Motor neuron (in vitro differentiated cells): ENCODE results near the gene VIPAS39. TPM values are rescaled to one million over a fixed set of nuclear protein-coding genes. Genes with fewer than 3 reads are reported as not detected.
A peak's percentile ranks its signal among the peaks of the same experiment; 100 is the strongest.
"Not testable (repeated sequence)": the region's sequence is repeated elsewhere in the genome, so short reads cannot be mapped to it uniquely, and the experiment has no call there.

Experiments
- ATAC-seq, 8 experiments: fragments of 200-7000 bp; cut with Tn5 transposase; replicated peaks in 6 of 8; 2 replicates each; pipeline ENCODE4 v1.8.0; 2021; ENCODE audit warnings: mild to moderate bottlenecking in 8 of 8, moderate library complexity in 8 of 8
- H3K27ac ChIP-seq, 2 donors: fragments of 250-450 bp; sonication (Bioruptor Pico); 2 replicates each; pipeline ENCODE4 v1.9.0; 2021; ENCODE audit warnings: antibody characterized with exemption in 2 of 2, mild to moderate bottlenecking in 2 of 2, moderate library complexity in 1 of 2
- H3K4me1 ChIP-seq, 2 donors: fragments of 250-450 bp; sonication (Bioruptor Pico); replicated peaks in 1 of 2; 2 replicates each; pipeline ENCODE4 v1.6.1; 2021; ENCODE audit warnings: antibody characterized with exemption in 2 of 2, mild to moderate bottlenecking in 2 of 2, moderate library complexity in 1 of 2
- H3K4me3 ChIP-seq, 5 donors: fragments of 250-450 bp; sonication (Bioruptor Pico); 2 replicates each; pipeline ENCODE4 v1.9.0; 2021; ENCODE audit warnings: antibody characterized with exemption in 5 of 5, mild to moderate bottlenecking in 5 of 5, moderate library complexity in 4 of 5
- WGBS, 10 experiments: fragments of 450-650 bp; shearing (Covaris generic); methylation state at CpG; one replicate each; pipeline ENCODE4 v1.0.0; 2022; 5-methylcytosine and 5-hydroxymethylcytosine counted together
- in situ Hi-C, 9 experiments: fragments of 400-800 bp; cut with MboI; loops; one replicate each; pipeline ENCODE4 v1.15.0; 2021; ENCODE audit warnings: low sequenced_read_pairs in 9 of 9, low pct_unique_long_range_greater_than_20kb in 2 of 9; ENCODE audit not compliant: unreplicated experiment in 9 of 9
- total RNA-seq, 8 experiments: library from RNA; unstranded; fragments of 300-600 nt; gene quantifications; 2 replicates each; pipeline versions ENCODE4 v1.2.3 to v1.2.4, GENCODE V29; 2022

The VIPAS39 gene
- total RNA-seq, 8 experiments from 2014 or later: 17.5 to 33.8 (median 25.7) TPM

GRCh38 chr14:77416098-77416497 is 41.3 kb downstream of the VIPAS39 start:
- H3K4me3 ChIP-seq, in situ Hi-C loops, ATAC-seq, H3K4me1 ChIP-seq, H3K27ac ChIP-seq: not testable (repeated sequence)
- 80 to 100% (median 100%) methylated on average over 1 of the region's 3 CpGs; no CpG with 5 or more reads in 4 of the 10 experiments for WGBS, 10 experiments

- H3K4me3 ChIP-seq, H3K4me1 ChIP-seq, in situ Hi-C loops, ATAC-seq, H3K27ac ChIP-seq: not testable (repeated sequence)
- 47 to 98% (median 90%) methylated on average over 1 to 9 of the region's 10 CpGs; no CpG with 5 or more reads in 3 of the 10 experiments for WGBS, 10 experiments
Observed at GRCh38 chr14:77415403-77416030, 41.9 kb downstream of the VIPAS39 start.

- in situ Hi-C loops: no loop called here
- H3K27ac ChIP-seq: no peak overlapping the region
- peak in 3 of 8 experiments; percentile 37 to 57 (median 51) for ATAC-seq
- H3K4me3 ChIP-seq: no peak overlapping the region
- H3K4me1 ChIP-seq: no peaks in the 10 kb centered on the region
- 0 to 83% (median 20%) methylated on average over 1 to 3 of the region's 3 CpGs; no CpG with 5 or more reads in 3 of the 10 experiments for WGBS, 10 experiments
Observed at GRCh38 chr14:77409131-77409533, 48.3 kb downstream of the VIPAS39 start.

GRCh38 chr14:77407158-77407557 is 50.2 kb downstream of the VIPAS39 start:
- H3K4me3 ChIP-seq: no peak overlapping the region
- WGBS, 10 experiments: 76 to 100% (median 93%) methylated on average over 1 to 2 of the region's 2 CpGs
- no peak overlapping the region for H3K27ac ChIP-seq
- no peak for ATAC-seq
- in situ Hi-C loops: no loop called here
- H3K4me1 ChIP-seq: no peaks in the 10 kb centered on the region

DNA sequence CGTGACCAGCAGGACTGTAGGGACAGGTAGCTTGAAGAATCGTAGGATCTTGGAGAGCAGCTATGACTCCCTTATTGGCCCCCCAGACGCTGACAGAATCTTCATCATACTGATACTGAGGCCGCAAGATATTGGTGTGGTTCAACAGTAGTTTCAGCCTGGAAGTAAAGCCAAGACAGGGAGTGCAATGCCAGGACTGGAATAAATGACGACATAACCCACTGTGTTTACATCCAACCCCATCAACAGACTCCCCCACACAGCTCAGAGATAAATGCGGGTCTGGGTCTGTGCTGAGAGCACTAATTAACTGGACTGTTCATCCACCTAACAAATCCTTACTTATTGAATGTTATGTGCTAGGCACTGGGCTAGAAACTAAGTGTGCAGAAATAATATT is 50.7 kb downstream of the VIPAS39 start:
- no peak overlapping the region for H3K4me3 ChIP-seq
- 68 to 83% (median 78%) methylated on average over 1 to 5 of the region's 6 CpGs; no CpG with 5 or more reads in 4 of the 10 experiments for WGBS, 10 experiments
- H3K4me1 ChIP-seq: no peaks in the 10 kb centered on the region
- no peak overlapping the region for H3K27ac ChIP-seq
- no peak for ATAC-seq
- in situ Hi-C loops: no loop called here

GRCh38 chr14:77406086-77406485 is 51.3 kb downstream of the VIPAS39 start:
- no peak for ATAC-seq
- in situ Hi-C loops: no loop called here
- no peak overlapping the region for H3K4me3 ChIP-seq
- no peak overlapping the region for H3K27ac ChIP-seq
- 33 to 100% (median 67%) methylated on average over 1 to 3 of the region's 3 CpGs; no CpG with 5 or more reads in 2 of the 10 experiments for WGBS, 10 experiments
- no peaks in the 10 kb centered on the region for H3K4me1 ChIP-seq

DNA sequence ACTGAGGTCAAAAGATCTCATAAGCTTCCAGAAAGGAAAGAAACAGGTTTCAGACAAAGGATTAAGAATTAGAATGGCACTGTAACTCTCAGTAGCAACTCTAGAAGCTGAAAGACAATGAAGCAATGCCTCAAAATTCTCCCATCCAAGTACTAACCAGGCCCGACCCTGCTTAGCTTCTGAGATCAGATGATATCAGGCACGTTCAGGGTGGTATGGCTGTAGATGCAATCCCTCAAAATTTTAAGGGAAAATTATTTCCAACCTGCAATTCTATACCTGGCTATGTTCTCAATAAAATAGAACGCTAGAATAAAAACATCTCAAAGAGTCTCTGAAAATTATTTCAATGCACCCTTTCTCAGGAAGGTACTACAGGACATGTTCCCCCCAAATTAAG is 53.6 kb downstream of the VIPAS39 start:
- Histone ChIP-seq H3K27ac (no peak overlapping the region), H3K4me1 (no peaks in the 10 kb centered on the region), H3K4me3 (no peak overlapping the region)
- WGBS, 10 experiments: 50 to 100% (median 78%) methylated on average over 1 to 3 of the region's 3 CpGs; no CpG with 5 or more reads in 1 of the 10 experiments
- in situ Hi-C loops: no loop called here
- no peak for ATAC-seq

DNA sequence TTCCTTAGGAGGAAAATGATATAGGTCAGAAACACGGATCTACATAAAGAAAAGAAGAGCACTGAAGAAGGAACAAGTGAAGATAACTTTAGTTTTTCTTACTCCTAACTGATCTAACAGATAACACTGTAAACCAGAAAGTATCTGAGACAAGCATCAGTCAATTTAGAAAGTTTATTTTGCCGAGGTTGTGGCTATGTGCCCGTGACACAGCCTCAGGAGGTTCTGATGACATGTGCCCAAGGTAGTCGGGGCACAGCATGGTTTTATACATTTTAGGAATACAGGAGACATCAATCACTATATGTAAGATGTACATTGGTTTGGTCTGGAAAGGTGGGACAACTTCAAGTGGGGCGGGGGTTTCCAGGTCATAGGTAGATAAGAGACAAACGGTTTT is 57.2 kb downstream of the VIPAS39 start:
- ATAC-seq: no peak
- 50 to 95% (median 71%) methylated on average over 1 to 6 of the region's 6 CpGs; no CpG with 5 or more reads in 1 of the 10 experiments for WGBS, 10 experiments

DNA sequence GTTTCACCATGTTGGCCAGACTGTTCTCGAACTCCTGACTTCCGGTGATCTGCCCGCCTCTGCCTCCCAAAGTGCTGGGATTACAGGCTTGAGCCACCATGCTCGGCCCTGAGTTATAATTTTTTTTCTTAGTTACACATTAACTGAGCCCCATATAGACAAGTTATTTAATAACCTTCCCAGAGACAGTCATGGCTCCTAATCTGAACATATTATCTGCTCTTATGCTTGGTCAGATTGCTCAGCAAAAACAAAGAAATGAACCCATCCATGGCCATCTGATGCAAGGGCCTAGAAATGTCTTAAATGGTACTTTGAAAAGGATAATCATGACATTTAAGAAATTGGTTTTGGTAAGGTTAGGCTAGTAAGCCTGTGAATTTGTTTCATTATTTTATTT is 67.2 kb downstream of the VIPAS39 start:
- WGBS, 10 experiments: 76 to 95% (median 80%) methylated on average over 2 to 4 of the region's 4 CpGs; no CpG with 5 or more reads in 5 of the 10 experiments
- no peak for ATAC-seq

More for the DNA sequence above, 57.2 kb downstream of the VIPAS39 start:
- Histone ChIP-seq H3K4me3 (no peak overlapping the region), H3K27ac (no peak overlapping the region), H3K4me1 (no peaks in the 10 kb centered on the region)
- in situ Hi-C loops: no loop called here

GRCh38 chr14:77378701-77379100 is 78.7 kb downstream of the VIPAS39 start:
- peaks cover 11 to 14% of the 10 kb centered on the region in 2 donors for H3K4me1 ChIP-seq
- in situ Hi-C loops: no loop called here
- H3K4me3 ChIP-seq: no peak overlapping the region
- ATAC-seq: no peak
- 68 to 100% (median 93%) methylated on average over 2 to 6 of the region's 6 CpGs for WGBS, 10 experiments
- no peak overlapping the region for H3K27ac ChIP-seq

More for the DNA sequence above, 67.2 kb downstream of the VIPAS39 start:
- in situ Hi-C loops: no loop called here
- Histone ChIP-seq H3K4me1 (no peaks in the 10 kb centered on the region), H3K27ac (no peak overlapping the region), H3K4me3 (no peak overlapping the region)

- in situ Hi-C loops: no loop called here
- Histone ChIP-seq H3K4me3 (peak overlapping the region; percentile 84 to 96 (median 91)), H3K4me1 (peaks cover 11 to 16% of the 10 kb centered on the region in 2 donors), H3K27ac (peak overlapping the region; percentile 83)
- WGBS, 10 experiments: 0 to 20% (median 9%) methylated on average over 1 to 8 of the region's 10 CpGs; no CpG with 5 or more reads in 1 of the 10 experiments
- peak in 4 of 8 experiments; percentile 1 to 12 (median 8) for ATAC-seq
Observed at GRCh38 chr14:77377502-77377844, 79.9 kb downstream of the VIPAS39 start.

DNA sequence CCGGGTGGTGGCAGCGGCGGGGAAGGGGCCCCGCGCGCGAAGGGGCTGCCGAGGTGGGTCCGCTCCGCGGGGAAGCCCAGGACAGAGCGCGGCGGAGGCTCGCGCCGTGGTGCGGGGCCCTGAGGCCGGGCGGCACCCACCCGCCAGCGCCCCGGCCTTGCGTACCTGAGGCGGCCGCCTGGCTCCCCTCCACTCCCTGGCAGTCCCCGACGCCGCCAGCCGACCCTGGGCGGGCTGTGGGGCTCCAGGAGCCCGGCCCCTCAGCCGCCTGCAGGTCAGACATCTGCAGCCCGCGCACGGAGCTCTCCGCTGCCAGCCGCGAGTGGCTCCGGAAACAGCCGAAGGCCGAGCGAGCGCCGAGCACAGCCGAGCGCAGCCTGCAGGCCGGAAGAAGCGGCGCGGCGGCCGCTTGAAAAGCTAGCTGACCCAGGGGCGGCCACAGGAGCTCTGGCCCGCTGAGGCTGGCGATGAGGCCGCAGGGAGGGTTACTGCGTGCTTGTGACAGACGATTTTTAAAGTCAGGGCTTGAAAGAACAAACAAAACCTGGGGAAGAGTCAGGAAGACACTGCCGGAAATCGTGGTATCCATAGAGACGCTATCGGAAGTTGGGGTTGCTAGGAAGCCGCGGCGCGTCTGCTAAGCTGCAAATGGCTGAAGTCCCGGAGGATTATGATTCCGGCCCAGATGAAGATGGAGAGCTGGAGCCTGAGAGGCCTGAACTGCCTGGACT is 80.5 kb downstream of the VIPAS39 start, which contains the start of the genes SAMD15 and TMED8:
TSS of gene SAMD15 (plus strand) at position 609 of the 731 bp plus-strand sequence. CDS start at position 649, 40 bp downstream.
TSS of gene TMED8 (minus strand) at position 324 of the 731 bp plus-strand sequence. CDS start at position 283, 41 bp downstream.
- Histone ChIP-seq H3K4me3 (peak within 1 kb of the TSS; percentile 84 to 96 (median 91)), H3K4me1 (peaks cover 11 to 20% of the 10 kb centered on the region in 2 donors), H3K27ac (peak within 1 kb of the TSS; percentile 83)
- peak; percentile 95 to 99 (median 97) for ATAC-seq
- 0 to 5% (median 0%) methylated on average over 1 to 20 of the region's 69 CpGs; no CpG with 5 or more reads in 1 of the 10 experiments for WGBS, 10 experiments
- in situ Hi-C loops: no loop called here
